A549 treated with Mapracorat at 1 μM for 4 hours (cell line): ENCODE measurements around the gene NCK2. TPM values are rescaled to one million over a fixed set of nuclear protein-coding genes. Genes with fewer than 3 reads are reported as not detected.

ENCODE experiments used
- total RNA-seq: library from RNA; stranded (reverse); fragments of 200-300 nt; extraction: Qiagen RNA extraction; gene quantifications from 5 replicates; pipeline ENCODE4 v1.2.3, GENCODE V29; 2022

NCK2 gene
- total RNA-seq, result 22.5 to 28.4 TPM (median 25.6 TPM) in 5 replicates

GRCh38 chr2:105744909-105745853, at the start of gene NCK2:
Gene NCK2, plus strand, starts transcription at chr2:105744912. Its CDS starts 110,152 bp downstream, at chr2:105855064.

